ENCODE data around the gene AGK. TPM values are rescaled to one million over a fixed set of nuclear protein-coding genes. Genes with fewer than 3 reads are reported as not detected.
A peak's percentile ranks its signal among the peaks of the same experiment; 100 is the strongest.
"Not testable (repeated sequence)": the region's sequence is repeated elsewhere in the genome, so short reads cannot be mapped to it uniquely, and the experiment has no call there.

Gene AGK
- total RNA-seq, 1 experiment from 2014 or later = 41.5 TPM

DNA sequence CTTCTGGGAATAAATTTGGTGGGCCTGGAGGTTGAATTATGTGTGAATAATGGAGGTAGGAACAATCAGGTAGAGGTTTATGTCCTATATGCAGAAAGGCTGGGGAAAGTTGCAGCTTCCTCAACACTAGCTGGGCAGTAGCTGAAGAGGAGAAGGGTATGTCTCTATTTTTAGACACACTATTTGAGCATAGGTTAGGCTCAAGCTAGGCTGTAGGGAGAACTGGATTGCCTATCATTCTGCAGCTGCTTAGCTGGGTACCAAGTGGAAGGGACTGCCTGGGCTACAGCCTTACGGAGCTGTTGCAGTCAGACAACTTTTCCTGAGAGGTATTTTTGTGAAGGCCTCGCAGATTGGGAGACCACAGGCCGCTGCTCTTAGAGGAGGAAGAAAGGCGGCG, 82.9 kb downstream of the AGK start:
- H3K27me3 ChIP-seq = no peaks in the 10 kb centered on the region
- H3K9me3 ChIP-seq (replicated peaks) = no peaks in the 10 kb centered on the region
- H3K4me3 ChIP-seq = no peak overlapping the region
- H3K4me1 ChIP-seq = no peaks in the 10 kb centered on the region
- DNase-seq = no peak
- H3K36me3 ChIP-seq = no peaks in the 10 kb centered on the region
- H3K27ac ChIP-seq = no peak overlapping the region

DNA sequence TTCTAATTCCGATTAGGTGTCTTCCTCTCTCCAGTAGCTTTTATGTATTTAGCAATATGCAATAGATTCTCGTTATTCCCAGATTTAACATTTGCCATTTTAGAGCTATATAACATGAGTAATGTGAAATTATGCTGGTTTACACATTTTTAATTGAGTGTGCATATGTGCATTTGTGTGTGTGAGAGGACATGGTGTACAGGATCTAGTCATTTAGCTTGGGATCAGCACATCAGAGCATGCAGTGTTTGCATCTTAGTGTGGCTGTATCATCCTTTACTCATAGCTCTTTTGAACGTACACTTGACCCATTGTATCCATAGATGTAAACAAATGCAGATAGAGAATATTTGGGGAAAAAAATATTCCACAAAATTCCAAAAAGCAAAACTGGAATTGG, 84.8 kb downstream of the AGK start:
- Histone ChIP-seq H3K27me3 (no peaks in the 10 kb centered on the region), H3K27ac (no peak overlapping the region), H3K36me3 (no peaks in the 10 kb centered on the region), H3K4me3 (no peak overlapping the region), H3K4me1 (no peaks in the 10 kb centered on the region), H3K9me3 (replicated peaks) (no peaks in the 10 kb centered on the region)
- DNase-seq = no peak

GRCh38 chr7:141640239-141640840, 89.1 kb downstream of the AGK start:
- no peaks in the 10 kb centered on the region for H3K9me3 ChIP-seq (replicated peaks)
- no peaks in the 10 kb centered on the region for H3K27me3 ChIP-seq
- H3K27ac ChIP-seq = no peak overlapping the region
- no peaks in the 10 kb centered on the region for H3K4me1 ChIP-seq
- DNase-seq = no peak
- H3K4me3 ChIP-seq = no peak overlapping the region
- H3K36me3 ChIP-seq = peaks cover 15% of the 10 kb centered on the region

GRCh38 chr7:141641876-141642275, 90.7 kb downstream of the AGK start:
- H3K9me3 ChIP-seq (replicated peaks) = no peaks in the 10 kb centered on the region
- no peak overlapping the region for H3K27ac ChIP-seq
- H3K27me3 ChIP-seq = no peaks in the 10 kb centered on the region
- no peak overlapping the region for H3K4me3 ChIP-seq
- no peaks in the 10 kb centered on the region for H3K4me1 ChIP-seq
- DNase-seq = no peak
- H3K36me3 ChIP-seq = peaks cover 15% of the 10 kb centered on the region

DNA sequence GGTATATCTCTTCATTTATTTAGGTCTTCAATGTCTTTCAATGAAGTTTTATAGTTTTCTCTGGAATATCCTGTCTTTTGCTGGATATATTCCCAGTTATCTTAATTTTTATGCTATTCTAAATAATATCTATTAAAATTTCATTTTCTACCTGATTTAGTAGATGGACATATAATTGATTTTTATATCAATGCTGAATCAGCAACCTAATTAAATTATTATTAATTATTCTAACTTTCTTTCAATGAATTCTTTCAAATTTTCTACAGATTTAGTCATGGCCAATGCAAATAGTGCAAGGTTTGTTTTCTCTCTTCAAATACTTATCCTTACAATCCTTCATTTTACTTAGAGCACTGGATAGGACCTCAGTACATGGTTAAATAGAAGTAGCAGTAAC, 94.0 kb downstream of the AGK start:
- H3K27me3 ChIP-seq = no peaks in the 10 kb centered on the region
- H3K4me1 ChIP-seq = no peaks in the 10 kb centered on the region
- H3K9me3 ChIP-seq (replicated peaks) = no peaks in the 10 kb centered on the region
- peaks cover 24% of the 10 kb centered on the region for H3K36me3 ChIP-seq
- no peak overlapping the region for H3K27ac ChIP-seq
- no peak overlapping the region for H3K4me3 ChIP-seq
- no peak for DNase-seq

GRCh38 chr7:141646826-141647480, 95.7 kb downstream of the AGK start:
- Histone ChIP-seq H3K27ac (no peak overlapping the region), H3K4me1 (no peaks in the 10 kb centered on the region), H3K27me3 (no peaks in the 10 kb centered on the region), H3K9me3 (replicated peaks) (no peaks in the 10 kb centered on the region), H3K36me3 (peaks cover 30% of the 10 kb centered on the region), H3K4me3 (no peak overlapping the region)
- no peak for DNase-seq

DNA sequence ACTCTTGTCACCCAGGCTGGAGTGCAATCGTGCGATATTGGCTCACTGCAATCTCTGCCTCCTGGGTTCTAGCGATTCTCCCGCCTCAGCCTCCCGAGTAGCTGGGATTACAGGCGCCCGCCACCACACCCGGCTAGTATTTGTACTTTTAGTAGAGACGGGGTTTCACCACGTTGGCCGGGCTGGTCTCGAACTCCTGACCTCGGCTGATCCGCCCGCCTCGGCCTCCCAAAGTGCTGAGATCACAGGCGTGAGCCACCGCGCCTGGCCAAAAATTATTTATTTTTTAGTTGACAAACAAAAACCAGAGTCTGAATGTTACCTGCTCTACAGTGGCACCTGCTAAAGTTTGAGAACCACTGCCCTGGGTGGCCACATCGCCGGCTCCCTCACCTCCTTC, 96.5 kb downstream of the AGK start:
- H3K27me3 ChIP-seq; H3K4me3 ChIP-seq; DNase-seq; H3K27ac ChIP-seq; H3K4me1 ChIP-seq; H3K9me3 ChIP-seq (replicated peaks): not testable (repeated sequence)
- peaks cover 29% of the 10 kb centered on the region for H3K36me3 ChIP-seq

- Histone ChIP-seq H3K36me3 (peaks cover 24% of the 10 kb centered on the region), H3K4me1 (no peaks in the 10 kb centered on the region), H3K27ac (no peak overlapping the region), H3K27me3 (no peaks in the 10 kb centered on the region), H3K4me3 (no peak overlapping the region), H3K9me3 (replicated peaks) (no peaks in the 10 kb centered on the region)
- no peak for DNase-seq
These were observed 97.3 kb downstream of the AGK start for GRCh38 chr7:141648276-141649114.

DNA sequence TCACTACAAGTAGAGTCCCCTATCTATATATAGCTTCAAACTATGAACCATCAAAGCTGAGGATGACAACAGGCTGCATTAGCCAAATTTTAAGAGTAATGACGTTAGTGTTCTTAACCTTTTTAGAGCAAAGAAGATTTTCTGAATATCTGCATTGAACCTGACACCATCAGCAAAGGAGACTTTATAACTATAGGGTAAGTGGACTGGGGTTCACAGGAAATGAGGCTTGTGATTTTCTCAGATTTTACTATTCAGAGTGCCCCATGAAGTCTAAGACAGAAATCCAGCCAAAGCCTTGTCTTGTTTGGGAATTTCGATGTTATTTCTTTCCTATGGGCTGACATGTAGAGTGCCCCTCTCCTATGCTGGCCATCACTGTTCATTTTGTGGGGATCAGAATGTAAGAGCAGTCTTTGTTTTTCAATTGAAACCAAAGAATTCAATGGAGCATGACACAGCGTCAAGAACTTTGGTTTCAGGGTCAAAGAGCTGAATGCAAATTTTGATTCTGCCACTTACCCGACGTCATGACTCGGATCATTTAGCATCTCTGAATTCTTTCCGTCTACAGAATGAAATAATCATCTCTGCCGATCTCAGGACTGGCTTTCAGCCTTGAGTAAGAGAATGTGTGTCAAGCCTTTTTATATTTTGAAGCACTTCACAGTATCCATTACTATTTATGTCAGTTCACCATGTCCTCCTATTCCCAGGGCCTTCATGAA, 98.1 kb downstream of the AGK start:
- H3K27ac ChIP-seq = no peak overlapping the region

GRCh38 chr7:141649865-141650634, 98.8 kb downstream of the AGK start:
- no peaks in the 10 kb centered on the region for H3K9me3 ChIP-seq (replicated peaks)
- peaks cover 25% of the 10 kb centered on the region for H3K36me3 ChIP-seq
- no peak overlapping the region for H3K4me3 ChIP-seq
- DNase-seq = peak in 1 of 2 experiments; percentile 22
- H3K4me1 ChIP-seq = no peaks in the 10 kb centered on the region
- no peak overlapping the region for H3K27ac ChIP-seq
- no peaks in the 10 kb centered on the region for H3K27me3 ChIP-seq

More for the DNA sequence above, 98.1 kb downstream of the AGK start:
- Histone ChIP-seq H3K4me3 (no peak overlapping the region), H3K36me3 (peaks cover 25% of the 10 kb centered on the region), H3K9me3 (replicated peaks) (no peaks in the 10 kb centered on the region), H3K4me1 (no peaks in the 10 kb centered on the region), H3K27me3 (no peaks in the 10 kb centered on the region)
- no peak for DNase-seq

DNA sequence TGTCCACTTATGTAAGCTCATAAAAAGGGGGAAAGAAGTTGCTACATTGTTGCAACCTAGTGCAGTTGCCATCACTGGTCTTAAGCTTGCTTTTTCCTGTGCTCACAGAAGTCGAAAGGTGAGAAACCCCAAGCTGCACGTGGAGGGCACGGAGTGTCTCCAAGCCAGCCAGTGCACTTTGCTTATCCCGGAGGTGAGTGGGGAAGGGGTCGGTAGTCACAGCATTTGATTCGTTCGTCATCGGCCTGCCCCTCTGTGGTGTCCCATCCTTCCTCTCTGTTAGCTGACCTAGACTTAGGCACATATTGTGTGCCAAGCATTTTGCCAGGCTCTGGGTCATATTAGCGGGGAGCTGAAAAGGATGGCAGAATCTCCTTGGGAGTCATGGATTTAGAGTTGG, 100.2 kb downstream of the AGK start:
- peaks cover 28% of the 10 kb centered on the region for H3K36me3 ChIP-seq
- no peaks in the 10 kb centered on the region for H3K4me1 ChIP-seq
- H3K9me3 ChIP-seq (replicated peaks) = no peaks in the 10 kb centered on the region
- no peak for DNase-seq
- no peaks in the 10 kb centered on the region for H3K27me3 ChIP-seq
- no peak overlapping the region for H3K4me3 ChIP-seq
- H3K27ac ChIP-seq = no peak overlapping the region

GRCh38 chr7:141652691-141653090, 101.5 kb downstream of the AGK start:
- DNase-seq = no peak

DNA sequence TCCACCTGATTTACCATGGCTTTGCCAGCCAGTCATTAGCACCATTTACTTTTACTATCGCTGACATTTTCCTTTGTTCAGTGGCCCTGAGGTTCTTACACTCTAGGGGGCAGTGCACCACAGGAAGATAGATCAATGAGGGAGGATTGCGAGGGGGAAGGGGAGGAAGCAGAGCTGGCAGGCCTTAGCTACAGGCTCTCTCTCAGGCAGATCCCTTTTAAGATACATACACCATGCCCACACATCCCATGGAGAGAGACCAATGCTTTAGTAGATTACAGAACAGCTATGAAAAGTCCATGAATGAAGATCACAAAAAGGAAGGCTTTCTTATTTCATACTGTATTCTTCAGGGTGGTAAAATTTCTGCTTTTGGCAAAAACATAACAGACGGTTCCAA, 103.3 kb downstream of the AGK start:
- peak; percentile 45 to 67 for DNase-seq
- no peaks in the 10 kb centered on the region for H3K27me3 ChIP-seq
- no peaks in the 10 kb centered on the region for H3K4me1 ChIP-seq
- peaks cover 25% of the 10 kb centered on the region for H3K36me3 ChIP-seq
- H3K9me3 ChIP-seq (replicated peaks) = no peaks in the 10 kb centered on the region
- no peak overlapping the region for H3K4me3 ChIP-seq
- no peak overlapping the region for H3K27ac ChIP-seq

More at GRCh38 chr7:141652691-141653090, 101.5 kb downstream of the AGK start:
- Histone ChIP-seq H3K27me3 (no peaks in the 10 kb centered on the region), H3K9me3 (replicated peaks) (no peaks in the 10 kb centered on the region), H3K27ac (no peak overlapping the region), H3K36me3 (peaks cover 28% of the 10 kb centered on the region), H3K4me3 (no peak overlapping the region), H3K4me1 (no peaks in the 10 kb centered on the region)

DNA sequence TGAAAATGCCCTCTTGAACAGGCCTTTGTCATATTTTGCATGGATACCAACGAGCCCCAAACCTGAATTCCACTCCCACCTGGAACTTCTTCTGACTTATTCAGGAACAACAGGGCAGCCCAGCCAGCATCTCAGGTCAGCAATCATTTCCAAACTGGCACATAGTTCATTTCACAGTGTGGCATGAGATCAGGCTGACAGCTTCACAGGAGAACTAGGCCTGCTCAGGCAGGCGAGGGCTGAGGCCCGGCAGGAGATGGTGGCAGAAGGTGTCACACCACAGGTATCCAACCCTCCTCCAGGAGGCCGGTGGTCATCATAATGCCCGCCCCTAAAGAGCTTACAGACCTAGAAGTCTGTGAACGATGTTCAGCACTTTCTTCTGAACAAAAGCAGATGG, 108.3 kb downstream of the AGK start:
- no peak for DNase-seq
- Histone ChIP-seq H3K27me3 (no peaks in the 10 kb centered on the region), H3K4me1 (no peaks in the 10 kb centered on the region), H3K36me3 (peaks cover 3% of the 10 kb centered on the region), H3K27ac (no peak overlapping the region), H3K4me3 (no peak overlapping the region), H3K9me3 (replicated peaks) (no peaks in the 10 kb centered on the region)
